GM04503 (cell line): Measurements from ENCODE around the gene MRGPRF.
A peak's percentile ranks its signal among the peaks of the same experiment; 100 is the strongest.

Experiments used
- DNase-seq: peaks from one replicate; pipeline ENCODE4 v3.0.0-alpha.2; 2012; ENCODE audit warnings: low read depth

MRGPRF gene

GRCh38 chr11:69050592-69051380 is 37.7 kb upstream of the MRGPRF start:
- DNase-seq, result no peak

GRCh38 chr11:69049490-69049867 is 36.4 kb upstream of the MRGPRF start:
- DNase-seq, result no peak

GRCh38 chr11:69048694-69049489 is 35.8 kb upstream of the MRGPRF start, which contains the start of gene TPCN2:
TSS of gene TPCN2 (plus strand) at chr11:69048932. CDS start at chr11:69048998, 66 bp downstream.
- peak; percentile 67 for DNase-seq

- no peak for DNase-seq
Measured at GRCh38 chr11:69048031-69048693, 35.1 kb upstream of the MRGPRF start.

- peak; percentile 84 for DNase-seq
Measured at GRCh38 chr11:69044111-69045013, 31.3 kb upstream of the MRGPRF start.

- no peak for DNase-seq
Measured at GRCh38 chr11:69041516-69041915, 28.5 kb upstream of the MRGPRF start.

- DNase-seq, result peak; percentile 56
Measured at GRCh38 chr11:69040581-69041260, 27.7 kb upstream of the MRGPRF start.

GRCh38 chr11:69040051-69040450 is 27.0 kb upstream of the MRGPRF start:
- no peak for DNase-seq

GRCh38 chr11:69039501-69039900 is 26.5 kb upstream of the MRGPRF start:
- no peak for DNase-seq

GRCh38 chr11:69037544-69037943 is 24.5 kb upstream of the MRGPRF start:
- DNase-seq, result no peak

GRCh38 chr11:69037074-69037473 is 24.0 kb upstream of the MRGPRF start:
- DNase-seq, result no peak

GRCh38 chr11:69035946-69036340 is 22.9 kb upstream of the MRGPRF start:
- no peak for DNase-seq

- DNase-seq, result no peak
Measured at GRCh38 chr11:69035150-69035945, 22.3 kb upstream of the MRGPRF start.

GRCh38 chr11:69034123-69034867 is 21.2 kb upstream of the MRGPRF start:
- DNase-seq, result no peak

- no peak for DNase-seq
Measured at GRCh38 chr11:69033431-69033830, 20.4 kb upstream of the MRGPRF start.

GRCh38 chr11:69032833-69033232 is 19.8 kb upstream of the MRGPRF start:
- DNase-seq, result no peak

GRCh38 chr11:69030301-69030700 is 17.3 kb upstream of the MRGPRF start:
- DNase-seq, result no peak

- no peak for DNase-seq
Measured at GRCh38 chr11:69027704-69028372, 14.8 kb upstream of the MRGPRF start.

GRCh38 chr11:69024509-69024908 is 11.5 kb upstream of the MRGPRF start:
- DNase-seq, result no peak
